ENCODE results near the gene EEF1AKMT1. TPM values are rescaled to one million over a fixed set of nuclear protein-coding genes. Genes with fewer than 3 reads are reported as not detected.

Gene EEF1AKMT1
- total and polyA plus RNA-seq, 8 donors = 2.6 to 6.4 (median 3.8) TPM

DNA sequence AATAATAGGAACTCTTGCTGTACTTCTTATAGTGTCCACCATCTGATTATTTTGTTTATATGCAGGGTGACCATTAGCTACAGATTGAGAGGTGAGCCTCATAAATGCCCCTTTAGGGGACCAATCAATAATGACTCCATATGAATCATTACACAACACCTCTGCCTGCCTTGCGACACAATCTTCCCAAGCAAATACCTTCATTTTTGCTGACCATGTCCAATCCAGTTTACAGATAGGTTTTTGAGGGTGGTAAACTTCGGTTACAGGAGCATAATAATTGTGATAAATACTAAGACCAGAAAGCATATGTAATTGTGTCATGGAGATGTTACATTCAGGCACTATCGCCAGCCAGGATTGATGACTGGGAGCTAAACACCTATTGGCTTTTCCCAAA, 93.9 kb downstream of the EEF1AKMT1 start:
- no peak for DNase-seq
- Histone ChIP-seq H3K4me3 (no peak overlapping the region), H3K27me3 (no peaks in the 10 kb centered on the region), H3K27ac (no peak overlapping the region), H3K4me1 (no peaks in the 10 kb centered on the region), H3K36me3 (no peaks in the 10 kb centered on the region), H3K9me3 (no peaks in the 10 kb centered on the region)
- intact Hi-C loops (cut with DNase I) = no loop called here
- 82 to 92% methylated on average over 3 of the region's 3 CpGs for WGBS, 2 donors
- ATAC-seq = no peak
- FAIRE-seq = no peak
- TF ChIP-seq CTCF (IDR thresholded peaks at IDR 0.05) = no peak

Other genes starting within 250 kb of the EEF1AKMT1 start
- gene CRYL1, start 248.1 kb downstream of the EEF1AKMT1 start, total RNA-seq = 10 to 100 TPM; 17.7 to 31.7 (median 20.9) TPM
- 10 to 100 TPM; 12.8 to 19.7 TPM for gene CRYL1, start 248.1 kb downstream of the EEF1AKMT1 start, polyA plus RNA-seq
- gene IFT88, start 206.8 kb downstream of the EEF1AKMT1 start, total RNA-seq = 1 to 10 TPM; 4.7 to 7.8 (median 6.7) TPM
- 10 to 100 TPM in 1 of 2 donors, 1 to 10 TPM in 1; 7.9 to 16.0 TPM for gene IFT88, start 206.8 kb downstream of the EEF1AKMT1 start, polyA plus RNA-seq
- gene IL17D, start 70.3 kb downstream of the EEF1AKMT1 start, total RNA-seq = under 1 TPM; 0.35 to 0.71 (median 0.51) TPM
- gene IL17D, start 70.3 kb downstream of the EEF1AKMT1 start, polyA plus RNA-seq = under 1 TPM; 0.42 to 0.46 TPM
- 1 to 10 TPM; 4.7 to 9.0 (median 5.9) TPM for gene XPO4, start 128.8 kb upstream of the EEF1AKMT1 start, total RNA-seq
- gene XPO4, start 128.8 kb upstream of the EEF1AKMT1 start, polyA plus RNA-seq = 1 to 10 TPM; 2.4 to 3.7 TPM

Measured in pancreas (tissue), 10 donors.